Glutamatergic neuron (in vitro differentiated cells): ENCODE results near the gene PLCD1. TPM values are rescaled to one million over a fixed set of nuclear protein-coding genes. Genes with fewer than 3 reads are reported as not detected.

ENCODE experiments used
- microRNA-seq: library from miRNA; unstranded; fragments of <30 nt; microRNA quantifications from one replicate; pipeline ENCODE4, GENCODE V29; 2020; ENCODE audit not compliant: unreplicated experiment
- total RNA-seq: library from RNA; stranded (reverse); fragmentation: NEBNext Ultra II Directional; extraction: Animal tissue kit (Norgen Biotek cat#: 25700); gene quantifications from one replicate; pipeline ENCODE4 v1.2.1, GENCODE V29; 2021; ENCODE audit not compliant: unreplicated experiment

The PLCD1 gene
- total RNA-seq, 1 donor from 2014 or later = 73.0 TPM

Small RNAs within 50 kb of the gene (microRNA-seq; reads per million reads assigned to microRNA genes)
- gene MIR26A1 = 11.9 reads per million, percentile 52 among the genes with 10 or more reads in this experiment

Other genes starting within 250 kb of the PLCD1 start
- 6.6 TPM for gene CTDSPL, start 167.8 kb downstream of the PLCD1 start, total RNA-seq
- 3.2 TPM for gene VILL, start 38.9 kb downstream of the PLCD1 start, total RNA-seq
- gene DLEC1, start 9.6 kb upstream of the PLCD1 start, total RNA-seq = 0.42 TPM
- gene ACAA1, start 107.5 kb upstream of the PLCD1 start, total RNA-seq = 89.8 TPM
- 58.0 TPM for gene MYD88, start 109.0 kb upstream of the PLCD1 start, total RNA-seq
- gene OXSR1, start 135.9 kb upstream of the PLCD1 start, total RNA-seq = 80.7 TPM
- 1.5 TPM for gene SLC22A13, start 236.2 kb upstream of the PLCD1 start, total RNA-seq